Measurements from ENCODE around the gene ELFN2.

The ELFN2 gene

DNA sequence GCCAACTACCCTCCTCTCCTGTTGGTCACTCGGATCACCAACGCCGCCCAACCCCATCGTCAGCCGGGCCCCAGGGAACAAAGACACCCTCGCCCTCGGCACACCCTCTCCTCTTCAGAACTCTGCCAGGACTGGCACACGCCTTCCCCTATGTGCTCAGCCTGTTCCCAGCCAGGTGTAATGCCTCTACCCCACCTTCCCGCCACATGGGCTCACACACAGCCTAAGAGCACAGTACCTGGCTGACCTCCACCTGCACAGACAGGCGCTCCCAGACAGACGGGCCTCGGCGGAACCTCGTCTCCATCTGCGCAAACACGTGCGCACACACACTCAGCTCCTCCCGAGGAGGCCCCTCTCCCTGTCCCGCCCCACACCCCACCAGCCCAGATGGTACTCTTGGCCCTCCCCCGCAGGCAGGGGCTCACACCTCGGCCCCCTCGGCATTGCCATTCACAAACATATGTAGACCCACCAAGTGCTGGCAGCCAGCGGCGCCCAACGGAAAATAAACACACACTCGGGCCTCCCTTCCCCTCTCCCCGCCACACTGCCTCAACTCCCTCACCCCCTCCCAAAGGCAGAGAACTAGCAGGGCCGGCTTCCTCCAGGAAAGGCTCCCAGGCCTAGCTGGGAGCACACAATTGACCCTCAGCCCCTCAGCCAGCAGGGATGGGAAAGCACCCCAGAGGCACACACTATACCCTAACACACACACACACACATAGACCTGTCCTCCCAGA lies 8.5 kb downstream of the ELFN2 start:
- no peak overlapping the region for H3K27ac ChIP-seq
- TF ChIP-seq, protein P1, sequence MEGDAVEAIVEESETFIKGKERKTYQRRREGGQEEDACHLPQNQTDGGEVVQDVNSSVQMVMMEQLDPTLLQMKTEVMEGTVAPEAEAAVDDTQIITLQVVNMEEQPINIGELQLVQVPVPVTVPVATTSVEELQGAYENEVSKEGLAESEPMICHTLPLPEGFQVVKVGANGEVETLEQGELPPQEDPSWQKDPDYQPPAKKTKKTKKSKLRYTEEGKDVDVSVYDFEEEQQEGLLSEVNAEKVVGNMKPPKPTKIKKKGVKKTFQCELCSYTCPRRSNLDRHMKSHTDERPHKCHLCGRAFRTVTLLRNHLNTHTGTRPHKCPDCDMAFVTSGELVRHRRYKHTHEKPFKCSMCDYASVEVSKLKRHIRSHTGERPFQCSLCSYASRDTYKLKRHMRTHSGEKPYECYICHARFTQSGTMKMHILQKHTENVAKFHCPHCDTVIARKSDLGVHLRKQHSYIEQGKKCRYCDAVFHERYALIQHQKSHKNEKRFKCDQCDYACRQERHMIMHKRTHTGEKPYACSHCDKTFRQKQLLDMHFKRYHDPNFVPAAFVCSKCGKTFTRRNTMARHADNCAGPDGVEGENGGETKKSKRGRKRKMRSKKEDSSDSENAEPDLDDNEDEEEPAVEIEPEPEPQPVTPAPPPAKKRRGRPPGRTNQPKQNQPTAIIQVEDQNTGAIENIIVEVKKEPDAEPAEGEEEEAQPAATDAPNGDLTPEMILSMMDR (conservative IDR thresholded peaks at IDR 0.05): no peak

DNA sequence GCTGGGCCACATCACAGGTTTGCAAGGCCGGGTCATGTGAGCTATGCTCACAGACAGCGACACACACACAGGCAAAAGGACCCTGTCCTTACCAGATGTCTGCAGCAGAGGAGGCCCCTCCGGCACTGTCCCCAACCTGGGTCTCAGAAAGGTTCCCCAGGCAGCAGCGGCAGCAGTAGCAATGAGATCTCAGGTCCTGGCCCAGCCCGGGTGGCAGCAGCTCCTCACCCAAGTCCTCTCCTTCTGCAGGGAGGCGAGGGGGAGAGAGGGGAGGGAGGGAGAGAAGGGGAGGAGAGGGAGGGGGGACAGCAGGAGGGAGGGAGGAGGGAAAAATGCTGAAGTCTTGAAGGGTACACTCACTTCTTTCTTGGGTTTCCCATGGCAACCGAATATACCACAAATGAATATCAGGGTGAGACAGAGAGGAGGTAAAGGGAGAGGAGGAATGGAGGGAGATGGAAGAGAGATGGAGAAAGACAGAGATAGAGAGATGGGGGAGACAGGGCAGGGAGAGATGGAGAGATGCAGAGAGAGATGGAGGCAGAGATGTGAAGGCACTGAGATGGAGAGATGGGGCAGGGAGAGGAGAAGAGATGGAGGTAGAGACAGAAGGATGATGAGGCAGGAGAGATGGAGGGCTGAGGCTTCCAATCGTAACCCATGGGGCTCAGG lies 9.5 kb downstream of the ELFN2 start:
- TF ChIP-seq, protein P1 (conservative IDR thresholded peaks at IDR 0.05): no peak
- H3K27ac ChIP-seq: no peak overlapping the region

DNA sequence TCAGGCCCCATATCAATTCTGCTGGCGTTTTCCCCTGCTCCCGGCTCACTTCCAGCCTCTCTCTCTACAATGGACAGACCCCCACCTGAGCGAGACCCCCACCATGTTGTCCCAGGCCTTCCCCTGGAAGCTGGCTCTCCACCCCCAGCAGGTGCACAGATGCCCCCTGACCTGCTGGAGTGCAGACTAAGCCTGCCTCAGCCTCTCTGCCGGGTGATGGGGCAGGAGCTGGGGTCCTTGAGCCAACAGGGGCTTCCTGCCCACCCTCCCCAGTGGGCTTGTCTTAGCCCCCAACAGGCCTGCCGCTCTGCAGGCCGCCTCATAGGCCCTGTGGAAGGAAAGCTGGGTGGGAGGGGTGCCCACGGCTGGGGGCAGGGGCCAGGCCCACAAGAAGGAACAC lies 10.0 kb downstream of the ELFN2 start:
- TF ChIP-seq, protein P1 (conservative IDR thresholded peaks at IDR 0.05): no peak
- no peak overlapping the region for H3K27ac ChIP-seq

DNA sequence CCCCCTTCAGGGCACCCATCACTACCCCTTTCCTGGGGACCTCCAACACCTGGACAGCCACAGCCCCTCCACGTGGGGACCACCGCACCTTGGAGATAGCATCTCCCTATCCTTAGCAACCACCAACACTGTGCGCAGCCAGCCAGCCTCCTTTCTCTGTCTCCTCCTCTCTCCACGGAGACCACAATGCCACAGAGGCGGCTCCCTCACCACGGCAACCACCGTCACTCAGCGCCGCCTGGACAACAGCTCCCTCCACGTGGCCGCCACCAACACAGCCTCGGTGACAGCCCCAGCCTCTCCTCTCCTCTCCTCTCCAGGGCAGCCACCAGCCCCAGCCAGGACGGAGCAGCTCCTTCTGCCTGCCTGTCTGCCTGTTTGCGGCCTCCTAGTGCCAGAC lies 10.5 kb downstream of the ELFN2 start:
- H3K27ac ChIP-seq: no peak overlapping the region
- TF ChIP-seq, protein P1 (conservative IDR thresholded peaks at IDR 0.05): no peak

DNA sequence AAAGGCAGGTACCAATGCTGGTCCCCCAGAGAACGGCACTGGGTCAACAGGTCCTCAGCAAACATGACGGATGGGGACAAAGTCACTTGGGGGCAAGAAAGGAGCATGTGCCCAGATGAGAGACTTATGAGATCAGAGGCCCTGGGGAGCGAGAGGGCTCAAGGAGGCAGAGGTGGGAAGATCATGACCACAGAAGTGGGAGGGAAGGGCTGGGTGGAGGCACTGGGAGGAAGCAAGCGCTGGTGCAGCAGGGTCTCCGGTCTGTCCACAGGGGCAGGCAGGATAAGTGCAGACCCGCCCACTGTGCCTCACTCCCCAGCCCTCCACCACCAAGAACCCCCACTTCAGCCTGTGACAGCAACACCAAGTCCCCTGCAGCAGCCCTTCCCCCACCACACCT lies 10.9 kb downstream of the ELFN2 start:
- TF ChIP-seq, protein P1 (conservative IDR thresholded peaks at IDR 0.05): no peak
- no peak overlapping the region for H3K27ac ChIP-seq

DNA sequence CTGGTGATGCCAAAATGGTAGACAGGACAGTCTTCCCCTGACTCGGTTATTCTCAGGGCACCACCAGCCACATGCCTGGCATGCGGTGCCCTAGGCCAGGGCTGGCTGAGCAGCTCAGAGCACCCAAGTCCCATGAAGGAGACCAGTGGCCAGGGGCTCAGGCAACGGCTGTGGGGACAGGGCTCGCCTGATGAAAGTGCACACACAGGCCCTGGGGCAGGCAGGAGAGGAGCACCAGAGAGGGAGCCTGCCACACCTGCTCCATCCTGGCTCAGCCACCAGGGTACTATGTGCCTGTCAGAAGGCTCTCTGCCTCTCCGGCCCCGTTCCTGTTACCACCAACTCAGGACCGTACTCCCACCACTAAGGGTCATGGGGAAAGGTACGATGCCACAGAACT lies 12.1 kb downstream of the ELFN2 start:
- TF ChIP-seq, protein P1 (conservative IDR thresholded peaks at IDR 0.05): no peak
- H3K27ac ChIP-seq: no peak overlapping the region

DNA sequence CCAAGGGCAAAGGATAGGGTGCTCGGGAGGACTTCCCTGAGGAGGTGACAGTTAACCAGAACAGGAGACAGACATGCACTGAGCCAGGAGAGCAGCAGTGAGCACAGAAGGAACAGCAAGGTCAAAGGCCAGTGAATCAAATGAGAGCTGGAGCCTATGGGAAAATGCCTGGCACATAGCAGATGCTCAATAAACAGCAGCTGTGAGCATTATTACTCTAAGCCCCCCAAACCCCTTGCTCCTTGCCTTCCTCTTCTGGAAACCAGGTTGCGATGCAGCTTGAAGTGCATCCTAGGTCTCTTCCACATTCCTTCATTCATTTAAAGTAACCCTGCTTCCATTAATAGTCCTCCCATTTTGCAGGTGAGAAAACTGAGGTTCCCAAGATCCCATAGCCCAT lies 13.0 kb downstream of the ELFN2 start:
- TF ChIP-seq, protein P1 (conservative IDR thresholded peaks at IDR 0.05): no peak
- no peak overlapping the region for H3K27ac ChIP-seq
